HTR-8/SVneo (cell line): ENCODE data around the gene PLCXD1.
"Not testable (repeated sequence)": the region's sequence is repeated elsewhere in the genome, so short reads cannot be mapped to it uniquely, and the experiment has no call there.

Source experiments
- DNase-seq: peaks from one replicate; pipeline ENCODE4 v3.0.0; 2011; ENCODE audit warnings: low spot score, mixed read lengths; ENCODE audit not compliant: insufficient read length
- FAIRE-seq: peaks from 2 replicates; lab custom pipeline; 2011; peaks lifted over from hg19 to GRCh38; lab: Jason Lieb, UNC

Gene PLCXD1

DNA sequence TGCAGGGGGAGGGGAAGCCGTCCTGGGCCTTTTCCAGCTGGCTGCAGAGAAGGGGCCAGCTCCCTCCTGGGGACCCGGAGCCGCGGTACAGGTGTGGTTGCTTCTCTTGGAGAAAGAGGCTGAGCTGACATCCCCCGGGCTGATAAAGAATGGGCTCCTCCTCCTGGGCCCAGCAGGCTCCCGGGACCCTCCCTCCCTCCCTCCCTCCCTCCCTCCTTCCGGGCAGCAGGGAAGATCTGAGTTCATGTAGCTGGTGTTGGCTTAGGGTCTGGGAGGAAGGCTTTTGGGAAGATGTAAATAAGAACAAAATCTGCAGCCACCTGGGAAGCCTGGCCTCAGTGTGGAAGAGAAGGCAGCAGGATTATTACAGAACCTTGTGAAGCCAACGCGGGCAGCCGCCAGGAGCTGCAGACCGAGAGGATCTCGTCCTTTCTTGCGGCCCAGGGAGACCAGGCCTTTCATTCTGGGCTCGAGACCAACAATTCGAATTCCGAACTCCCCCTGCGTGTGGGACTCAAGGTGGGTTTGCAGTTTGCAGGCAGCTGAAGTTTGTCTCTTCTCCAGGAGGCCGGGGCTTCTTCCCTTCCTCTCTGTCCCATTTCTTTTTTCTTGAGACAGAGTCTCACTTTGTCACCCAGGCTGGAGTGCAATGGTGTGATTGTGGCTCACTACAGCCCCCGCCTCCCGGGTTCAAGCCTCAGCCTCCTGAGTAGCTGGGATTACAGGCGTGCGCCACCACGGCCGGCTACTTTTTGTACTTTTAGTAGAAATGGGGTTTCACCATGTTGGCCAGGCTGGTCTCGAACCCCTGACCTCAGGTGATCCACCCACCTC, at the start of gene PLCXD1:
PLCXD1 (plus strand) TSS at position 216 of the 834 bp plus-strand sequence. CDS start 2,807 bp downstream, outside the sequence.
- FAIRE-seq, result no peak
- peak; percentile 75 for DNase-seq

DNA sequence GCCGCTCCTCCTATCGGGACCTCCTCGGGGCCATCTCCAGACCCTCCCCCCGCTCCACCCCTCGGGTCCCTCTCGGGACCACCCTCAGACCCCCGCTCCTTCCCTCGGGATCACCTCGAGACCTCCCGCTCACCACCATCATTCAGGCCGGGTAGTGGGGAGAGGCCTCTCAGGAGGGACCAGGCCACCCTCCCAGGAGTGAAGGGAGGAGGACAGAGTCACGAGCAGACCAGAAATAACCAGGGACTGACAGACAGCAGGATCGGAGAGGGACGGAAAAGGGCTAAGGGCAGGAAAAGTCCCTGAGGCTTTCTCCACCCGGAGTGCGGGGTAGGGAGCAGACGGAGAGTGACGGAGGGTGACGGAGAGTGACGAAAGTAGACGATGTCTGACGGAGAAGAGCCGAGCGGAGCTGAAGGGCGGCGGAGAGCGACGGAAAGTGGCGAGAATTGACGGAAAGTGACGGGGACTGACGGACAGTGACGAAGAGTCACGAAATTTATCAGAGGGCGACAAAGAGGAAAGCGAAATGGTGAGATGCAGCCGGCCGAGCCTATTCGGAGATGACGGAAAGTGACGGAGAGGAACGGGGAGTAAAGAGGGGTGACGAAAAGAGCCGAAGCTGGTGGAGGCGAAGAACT, 49.4 kb upstream of the PLCXD1 start:
- not testable (repeated sequence) for DNase-seq, FAIRE-seq

GRCh38 chrX:232278-232655, 48.9 kb upstream of the PLCXD1 start:
- not testable (repeated sequence) for FAIRE-seq, DNase-seq

DNA sequence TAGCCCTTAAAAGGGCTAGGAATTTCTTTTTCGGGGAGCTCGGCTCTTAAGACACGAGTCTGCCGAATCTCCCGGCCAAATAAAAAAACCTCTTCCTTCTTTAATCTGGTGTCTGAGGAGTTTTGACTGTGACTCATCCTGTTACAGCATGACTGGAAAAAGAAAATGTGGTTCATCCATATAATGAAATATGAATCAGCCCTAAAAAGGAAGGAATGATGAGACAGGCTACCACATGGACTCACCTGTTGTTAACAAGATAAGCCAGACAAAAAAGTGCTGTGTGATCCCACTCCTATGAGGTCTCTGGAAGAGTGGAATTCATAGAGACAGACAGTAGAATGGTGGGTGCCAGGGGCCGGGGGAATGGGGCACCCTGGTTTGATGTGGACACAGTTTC, 45.0 kb upstream of the PLCXD1 start:
- FAIRE-seq, result not testable (repeated sequence)

GRCh38 chrX:250965-251364, 30.2 kb upstream of the PLCXD1 start:
- FAIRE-seq (no peak), DNase-seq (no peak)

More for the DNA sequence above, 45.0 kb upstream of the PLCXD1 start:
- DNase-seq, result not testable (repeated sequence)

DNA sequence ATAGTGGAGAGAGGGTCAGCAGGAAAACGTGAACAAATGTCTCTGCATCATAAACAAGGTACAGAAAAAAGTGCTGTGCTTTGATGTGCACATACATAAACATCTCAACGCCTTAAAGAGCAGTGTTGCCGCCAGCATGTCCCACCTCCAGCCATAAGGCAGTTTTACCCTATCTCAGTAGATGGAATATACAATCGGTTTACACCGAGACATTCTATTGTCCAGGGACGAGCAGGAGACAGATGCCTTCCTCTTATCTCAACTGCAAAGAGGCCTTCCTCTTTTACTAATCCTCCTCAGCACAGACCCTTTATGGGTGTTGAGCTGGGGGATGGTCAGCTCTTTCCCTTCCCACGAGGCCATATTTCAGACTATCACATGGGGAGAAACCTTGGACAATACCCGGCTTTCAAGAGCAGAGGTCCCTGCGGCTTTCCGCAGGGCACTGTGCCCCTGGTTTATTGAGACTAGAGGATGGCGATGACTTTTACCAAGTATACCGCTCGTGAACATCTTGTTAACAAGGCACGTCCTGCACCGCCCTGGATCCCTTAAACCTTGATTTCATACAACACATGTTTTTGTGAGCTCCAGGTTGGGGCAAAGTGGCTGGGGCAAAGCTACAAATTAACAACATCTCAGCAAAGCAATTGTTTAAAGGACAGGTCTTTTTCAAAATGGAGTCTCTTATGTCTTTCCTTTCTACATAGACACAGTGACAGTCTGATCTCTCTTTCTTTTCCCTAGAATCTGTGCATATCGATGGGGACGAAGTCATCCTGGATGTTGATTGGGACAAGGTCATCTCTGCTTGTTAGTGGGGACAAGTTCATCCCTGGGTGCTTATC, 29.6 kb upstream of the PLCXD1 start:
- not testable (repeated sequence) for FAIRE-seq, DNase-seq

DNA sequence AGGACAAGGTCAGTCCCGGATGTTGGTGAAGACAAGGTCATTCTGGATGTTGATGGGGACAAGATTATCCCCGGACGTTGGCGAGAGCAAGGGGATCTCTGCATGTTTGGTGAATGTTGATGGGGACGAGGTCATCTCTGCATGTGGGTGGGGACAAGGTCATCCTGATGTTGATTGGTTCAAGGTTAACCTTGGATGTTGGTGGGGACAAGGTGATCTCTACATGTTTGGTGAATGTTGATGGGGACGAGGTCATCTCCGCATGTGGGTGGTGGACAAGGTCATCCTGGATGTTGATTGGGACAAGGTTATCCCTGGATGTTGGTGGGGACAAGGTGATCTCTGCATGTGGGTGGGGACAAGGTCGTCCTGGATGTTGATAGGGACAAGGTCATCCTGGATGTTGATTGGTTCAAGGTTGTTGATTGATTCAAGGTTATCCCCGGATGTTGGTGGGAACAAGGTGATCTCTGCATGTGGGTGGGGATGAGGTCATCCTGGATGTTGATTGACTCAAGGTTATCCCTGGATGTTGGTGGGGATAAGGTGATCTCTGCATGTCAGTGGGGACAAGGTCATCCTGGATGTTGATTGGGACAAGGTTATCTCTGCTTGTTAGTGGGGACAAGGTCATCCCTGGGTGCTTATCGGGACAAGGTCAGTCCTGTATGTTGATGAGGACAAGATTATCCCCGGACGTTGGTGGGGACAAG, 28.8 kb upstream of the PLCXD1 start:
- DNase-seq (no peak), FAIRE-seq (peak; percentile 57)

GRCh38 chrX:252957-253291, 28.3 kb upstream of the PLCXD1 start:
- no peak for FAIRE-seq
- DNase-seq, result no peak

GRCh38 chrX:253451-254297, 27.5 kb upstream of the PLCXD1 start:
- no peak for FAIRE-seq
- no peak for DNase-seq

DNA sequence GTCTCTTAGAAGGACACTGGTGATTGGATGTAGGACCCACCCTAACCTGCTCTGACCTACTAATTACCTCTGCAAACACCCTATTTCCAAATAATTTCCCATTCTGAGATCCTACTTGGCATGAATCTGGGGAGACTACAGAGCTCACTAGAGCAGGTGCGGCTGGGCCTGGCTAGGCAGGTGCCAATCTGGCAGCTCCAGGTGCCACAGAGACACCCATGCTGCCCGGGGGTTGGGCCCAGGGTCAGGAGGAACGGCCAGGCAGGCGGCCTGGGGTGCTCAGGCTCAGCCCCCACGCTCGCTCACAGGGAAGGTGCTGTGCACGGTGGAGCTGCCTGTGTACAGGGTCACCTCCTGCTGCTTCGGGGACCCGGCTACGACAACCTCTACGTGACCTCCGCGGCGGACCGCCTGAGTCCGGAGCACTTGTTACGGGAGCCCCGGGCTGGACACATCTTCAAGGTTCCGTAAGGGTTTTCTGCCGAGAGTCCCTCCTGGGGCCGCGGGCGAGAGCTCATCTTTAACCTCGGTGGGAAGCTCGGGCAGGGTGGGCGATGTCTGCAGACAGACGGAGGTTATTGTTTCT, 26.5 kb upstream of the PLCXD1 start:
- no peak for FAIRE-seq

DNA sequence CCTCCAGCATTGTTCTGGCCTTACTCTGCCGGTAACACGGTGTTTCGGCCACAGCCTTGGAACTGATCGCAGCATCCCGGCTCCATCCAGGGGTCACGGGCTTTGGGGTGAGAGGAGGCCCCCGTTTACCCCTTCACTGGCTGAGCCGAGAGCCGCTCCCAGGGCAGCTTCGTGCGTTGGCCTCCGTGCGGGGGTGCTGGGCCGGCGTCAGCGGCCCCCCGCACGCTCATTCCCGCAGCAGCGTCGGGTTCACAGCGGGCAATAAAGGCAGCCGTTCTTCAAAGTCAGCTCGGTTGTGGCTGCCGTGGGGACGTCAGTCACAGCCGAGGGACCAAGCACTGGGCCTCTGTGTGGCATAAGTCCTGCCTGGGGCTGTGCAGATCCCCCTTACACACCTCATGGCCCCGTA, 25.3 kb upstream of the PLCXD1 start:
- DNase-seq (no peak), FAIRE-seq (no peak)

More for the DNA sequence above, 26.5 kb upstream of the PLCXD1 start:
- DNase-seq, result no peak

DNA sequence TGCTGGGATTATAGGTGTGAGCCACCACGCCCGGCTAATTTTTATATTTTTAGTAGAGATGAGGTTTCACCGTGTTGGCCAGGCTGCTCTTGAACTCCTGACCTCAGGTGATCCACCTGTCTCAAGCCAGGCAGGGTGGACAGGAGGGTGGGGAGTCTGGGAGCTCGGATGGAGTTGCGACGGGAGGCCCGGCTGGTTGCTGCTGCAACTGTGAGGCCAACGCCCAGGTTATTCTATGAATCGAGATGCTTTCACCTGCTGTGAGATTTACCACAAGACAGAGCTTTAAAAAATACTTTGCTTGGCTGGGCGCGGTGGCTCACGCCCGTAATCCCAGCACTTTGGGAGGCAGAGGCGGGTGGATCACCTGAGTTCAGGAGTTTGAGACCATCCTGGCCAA, 24.1 kb upstream of the PLCXD1 start:
- DNase-seq, FAIRE-seq: not testable (repeated sequence)

DNA sequence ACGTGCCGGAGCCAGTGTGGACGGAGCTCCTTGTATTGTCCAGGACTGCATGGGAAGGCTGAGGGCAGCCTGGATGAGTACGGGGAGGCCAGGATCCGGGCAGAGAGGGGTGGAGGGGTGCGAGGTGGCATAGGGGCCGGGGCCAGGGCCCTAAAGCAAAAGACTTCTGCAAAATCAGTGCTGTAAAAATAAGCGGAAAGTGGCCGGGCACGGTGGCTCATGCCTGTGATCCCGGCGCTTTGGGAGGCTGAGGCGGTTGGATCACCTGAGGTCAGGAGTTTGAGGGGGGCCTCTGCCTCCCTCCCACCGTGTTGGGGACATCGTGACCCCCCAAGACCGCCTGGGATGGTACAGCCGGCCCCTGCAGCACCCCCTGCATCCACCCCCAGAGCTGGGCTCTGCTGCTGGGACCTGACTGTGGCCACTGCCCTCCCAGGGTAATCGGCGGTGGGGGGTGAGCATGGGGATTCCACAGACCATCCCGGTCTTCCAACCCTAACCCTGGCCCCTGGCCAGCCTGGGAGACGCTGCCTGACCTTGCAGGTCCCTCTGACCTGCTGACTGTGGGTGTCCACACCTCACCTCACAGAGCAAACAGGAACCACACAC, 23.4 kb upstream of the PLCXD1 start:
- DNase-seq, result no peak
- FAIRE-seq, result no peak

DNA sequence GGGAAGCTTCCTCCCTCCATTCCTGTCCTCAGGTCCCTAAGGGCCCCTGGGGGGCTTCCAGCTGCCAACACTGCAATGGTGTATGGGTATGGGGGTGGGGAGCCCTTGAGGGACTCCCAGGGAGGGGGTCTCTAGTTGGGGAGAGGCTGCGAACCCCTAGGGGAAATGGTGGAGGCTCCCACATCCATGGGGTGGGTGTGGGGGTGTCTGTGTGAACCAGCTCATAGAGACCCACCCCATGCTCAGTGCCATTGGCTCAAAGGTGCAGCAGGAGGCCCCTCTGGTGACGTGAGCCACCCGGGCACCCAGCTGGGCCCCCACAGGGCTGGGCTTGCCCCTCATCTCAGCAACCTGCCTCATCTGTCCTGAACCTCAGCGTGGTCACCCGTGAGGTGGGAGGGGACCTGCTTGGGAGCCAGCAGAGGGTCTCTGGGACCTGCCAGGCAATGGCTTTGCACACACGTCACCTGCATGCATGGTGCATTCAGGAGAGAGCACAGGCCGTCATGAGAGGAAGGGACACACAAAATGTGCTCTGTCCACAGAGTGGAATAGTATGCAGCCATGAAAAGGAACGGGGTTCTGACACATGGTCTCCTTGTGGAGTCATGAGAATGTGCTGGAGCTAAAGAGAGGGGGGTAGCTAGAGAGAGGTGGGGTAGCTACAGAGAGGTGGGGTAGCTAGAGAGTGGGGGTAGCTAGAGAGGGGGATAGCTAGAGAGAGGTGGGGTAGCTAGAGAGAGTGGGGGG, 22.7 kb upstream of the PLCXD1 start:
- FAIRE-seq (no peak), DNase-seq (no peak)

DNA sequence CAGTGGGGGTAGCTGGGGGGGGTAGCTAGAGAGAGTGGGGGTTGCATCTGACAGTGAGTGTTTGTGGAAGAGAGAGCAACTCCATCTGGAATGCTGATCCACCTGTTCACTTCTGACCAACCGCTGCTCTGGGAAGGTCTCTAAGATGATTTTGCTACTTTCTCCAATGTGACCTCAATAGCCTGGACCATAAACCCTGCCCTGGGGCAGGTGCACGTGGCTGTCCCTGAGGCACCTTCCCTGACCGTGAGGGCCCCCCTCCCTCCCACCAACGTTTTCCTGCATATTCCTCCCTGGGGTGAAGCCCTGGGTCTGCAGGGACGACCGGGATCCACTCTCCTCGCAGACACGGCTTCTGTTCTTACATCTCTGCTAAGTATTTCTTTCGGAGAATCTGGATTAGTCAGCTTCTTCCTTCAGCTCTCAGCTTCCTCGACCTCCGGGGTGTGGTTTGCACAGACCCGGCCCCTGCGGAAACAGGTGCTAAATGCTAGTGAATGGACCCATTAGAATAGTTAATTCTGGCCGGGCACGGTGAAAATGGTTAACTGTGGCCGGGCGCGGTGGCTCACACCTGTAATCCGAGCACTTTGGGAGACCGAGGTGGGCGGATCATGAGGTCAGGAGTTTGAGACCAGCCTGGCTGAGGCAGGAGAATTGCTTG, 21.4 kb upstream of the PLCXD1 start:
- FAIRE-seq (no peak), DNase-seq (no peak)

DNA sequence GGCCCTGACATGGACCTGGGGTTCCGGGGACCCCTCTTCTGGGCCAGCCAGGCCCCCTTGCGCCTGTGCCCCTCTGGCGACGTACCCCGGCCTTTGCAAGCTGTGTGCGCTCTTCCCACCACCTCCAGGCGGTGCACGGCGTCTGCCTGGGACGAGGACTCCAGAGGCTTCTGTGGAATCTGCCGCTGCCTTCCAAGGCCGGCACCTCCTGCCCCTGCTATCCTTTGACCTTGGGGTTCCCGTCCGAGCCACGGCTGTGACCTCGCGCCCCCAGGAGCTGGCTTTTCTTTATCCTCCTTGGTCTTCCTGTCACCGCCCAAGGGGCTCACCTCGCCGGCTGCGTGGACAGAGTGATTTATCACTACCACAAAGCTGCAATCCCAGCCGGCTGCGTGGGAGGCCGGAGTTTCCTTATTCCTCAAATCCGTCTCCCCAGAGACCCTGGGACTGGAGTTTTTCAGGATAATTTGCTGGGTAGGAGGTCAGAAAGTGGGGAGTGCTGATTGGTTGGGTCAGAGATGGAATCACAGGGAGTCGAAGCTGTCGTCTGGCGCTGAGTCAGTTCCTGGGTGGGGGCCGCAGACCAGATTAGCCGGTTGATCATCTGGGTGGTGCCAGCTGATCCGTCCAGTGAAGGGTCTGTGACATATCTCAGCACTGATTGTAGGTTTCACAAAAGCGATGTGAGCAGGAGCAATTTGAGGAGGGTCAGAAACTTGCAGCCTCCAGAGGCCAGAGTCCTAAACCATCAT, 19.8 kb upstream of the PLCXD1 start:
- DNase-seq, result no peak

More for the DNA sequence above, 19.8 kb upstream of the PLCXD1 start:
- FAIRE-seq, result peak; percentile 70
